Gastroesophageal sphincter (tissue), 4 donors: ENCODE results near the gene CELSR3. TPM values are rescaled to one million over a fixed set of nuclear protein-coding genes. Genes with fewer than 3 reads are reported as not detected.

Experiments used
- ATAC-seq: fragments of 150-250 bp; one replicate; pipeline ENCODE4 v1.9.1; 2016; ENCODE audit warnings: mild to moderate bottlenecking, moderate library complexity
- H3K27ac ChIP-seq, 4 donors: fragments of 200-600 bp; sonication (generic) in 3 of 4; 1 replicate in 3 of 4; 2 replicates in 1 of 4; pipeline ENCODE4 v1.5.1; 2016 to 2019
- H3K27me3 ChIP-seq: fragments of 200-600 bp; sonication (generic); one replicate; pipeline ENCODE4 v1.5.1; 2019
- H3K36me3 ChIP-seq, 2 donors: fragments of 200-600 bp; sonication (generic); one replicate each; pipeline ENCODE4 v1.5.1; 2019; ENCODE audit warnings: control low read depth in 1 of 2
- H3K4me1 ChIP-seq, 3 donors: fragments of 200-600 bp; sonication (generic); 1 replicate in 2 of 3; 2 replicates in 1 of 3; pipeline ENCODE4 v1.5.1; 2016 to 2019; ENCODE audit warnings: control low read depth in 2 of 3
- H3K4me3 ChIP-seq, 2 donors: fragments of 200-600 bp; sonication (generic); one replicate each; pipeline ENCODE4 v1.5.1; 2019; ENCODE audit warnings: mild to moderate bottlenecking in 1 of 2, moderate library complexity in 1 of 2
- H3K9me3 ChIP-seq, 3 donors: fragments of 200-600 bp; sonication (generic); one replicate each; pipeline ENCODE4 v1.5.1; 2017 to 2019; ENCODE audit warnings: control low read depth in 2 of 3
- EP300 ChIP-seq: sonication (generic); formaldehyde crosslinking; IDR thresholded peaks from one replicate; pipeline ENCODE4 v1.6.1; 2017; ENCODE audit warnings: antibody characterized with exemption, mild to moderate bottlenecking
- POLR2A ChIP-seq, 2 donors: fragments of 450-650 bp; IDR thresholded peaks; one replicate each; pipeline ENCODE4 v1.6.1; 2017; ENCODE audit warnings: antibody characterized with exemption in 2 of 2, mild to moderate bottlenecking in 2 of 2, moderate library complexity in 1 of 2
- POLR2AphosphoS5 ChIP-seq: sonication (generic); formaldehyde crosslinking; IDR thresholded peaks from one replicate; pipeline ENCODE4 v1.6.1; 2017; ENCODE audit warnings: antibody characterized with exemption
- WGBS, 2 donors: methylation state at CpG; one replicate each; pipeline ENCODE4 v1.1.5; 2018; ENCODE audit warnings: low coverage in 1 of 2; 5-methylcytosine and 5-hydroxymethylcytosine counted together
- total RNA-seq, 4 donors: library from RNA; depleted of rRNA; stranded (reverse); fragments of >200 nt; gene quantifications; one replicate each; pipeline ENCODE4 v1.1.0, GENCODE V29; 2016
- TF ChIP-seq, protein P1 (sequence below), 4 experiments: fragments of 200-600 bp in 2 of 4; fragments of 450-650 bp in 2 of 4; sonication (generic) in 1 of 4; IDR thresholded peaks; one replicate each; pipeline ENCODE4 v1.5.1; 2017 to 2019; ENCODE audit warnings: antibody characterized with exemption in 4 of 4, mild to moderate bottlenecking in 2 of 4, moderate library complexity in 2 of 4

The CELSR3 gene, protein sequence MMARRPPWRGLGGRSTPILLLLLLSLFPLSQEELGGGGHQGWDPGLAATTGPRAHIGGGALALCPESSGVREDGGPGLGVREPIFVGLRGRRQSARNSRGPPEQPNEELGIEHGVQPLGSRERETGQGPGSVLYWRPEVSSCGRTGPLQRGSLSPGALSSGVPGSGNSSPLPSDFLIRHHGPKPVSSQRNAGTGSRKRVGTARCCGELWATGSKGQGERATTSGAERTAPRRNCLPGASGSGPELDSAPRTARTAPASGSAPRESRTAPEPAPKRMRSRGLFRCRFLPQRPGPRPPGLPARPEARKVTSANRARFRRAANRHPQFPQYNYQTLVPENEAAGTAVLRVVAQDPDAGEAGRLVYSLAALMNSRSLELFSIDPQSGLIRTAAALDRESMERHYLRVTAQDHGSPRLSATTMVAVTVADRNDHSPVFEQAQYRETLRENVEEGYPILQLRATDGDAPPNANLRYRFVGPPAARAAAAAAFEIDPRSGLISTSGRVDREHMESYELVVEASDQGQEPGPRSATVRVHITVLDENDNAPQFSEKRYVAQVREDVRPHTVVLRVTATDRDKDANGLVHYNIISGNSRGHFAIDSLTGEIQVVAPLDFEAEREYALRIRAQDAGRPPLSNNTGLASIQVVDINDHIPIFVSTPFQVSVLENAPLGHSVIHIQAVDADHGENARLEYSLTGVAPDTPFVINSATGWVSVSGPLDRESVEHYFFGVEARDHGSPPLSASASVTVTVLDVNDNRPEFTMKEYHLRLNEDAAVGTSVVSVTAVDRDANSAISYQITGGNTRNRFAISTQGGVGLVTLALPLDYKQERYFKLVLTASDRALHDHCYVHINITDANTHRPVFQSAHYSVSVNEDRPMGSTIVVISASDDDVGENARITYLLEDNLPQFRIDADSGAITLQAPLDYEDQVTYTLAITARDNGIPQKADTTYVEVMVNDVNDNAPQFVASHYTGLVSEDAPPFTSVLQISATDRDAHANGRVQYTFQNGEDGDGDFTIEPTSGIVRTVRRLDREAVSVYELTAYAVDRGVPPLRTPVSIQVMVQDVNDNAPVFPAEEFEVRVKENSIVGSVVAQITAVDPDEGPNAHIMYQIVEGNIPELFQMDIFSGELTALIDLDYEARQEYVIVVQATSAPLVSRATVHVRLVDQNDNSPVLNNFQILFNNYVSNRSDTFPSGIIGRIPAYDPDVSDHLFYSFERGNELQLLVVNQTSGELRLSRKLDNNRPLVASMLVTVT (N-terminal part only)
- total RNA-seq, result 1 to 10 TPM in 1 of 4 donors, under 1 TPM in 3; 0.40 to 1.0 (median 0.66) TPM

DNA sequence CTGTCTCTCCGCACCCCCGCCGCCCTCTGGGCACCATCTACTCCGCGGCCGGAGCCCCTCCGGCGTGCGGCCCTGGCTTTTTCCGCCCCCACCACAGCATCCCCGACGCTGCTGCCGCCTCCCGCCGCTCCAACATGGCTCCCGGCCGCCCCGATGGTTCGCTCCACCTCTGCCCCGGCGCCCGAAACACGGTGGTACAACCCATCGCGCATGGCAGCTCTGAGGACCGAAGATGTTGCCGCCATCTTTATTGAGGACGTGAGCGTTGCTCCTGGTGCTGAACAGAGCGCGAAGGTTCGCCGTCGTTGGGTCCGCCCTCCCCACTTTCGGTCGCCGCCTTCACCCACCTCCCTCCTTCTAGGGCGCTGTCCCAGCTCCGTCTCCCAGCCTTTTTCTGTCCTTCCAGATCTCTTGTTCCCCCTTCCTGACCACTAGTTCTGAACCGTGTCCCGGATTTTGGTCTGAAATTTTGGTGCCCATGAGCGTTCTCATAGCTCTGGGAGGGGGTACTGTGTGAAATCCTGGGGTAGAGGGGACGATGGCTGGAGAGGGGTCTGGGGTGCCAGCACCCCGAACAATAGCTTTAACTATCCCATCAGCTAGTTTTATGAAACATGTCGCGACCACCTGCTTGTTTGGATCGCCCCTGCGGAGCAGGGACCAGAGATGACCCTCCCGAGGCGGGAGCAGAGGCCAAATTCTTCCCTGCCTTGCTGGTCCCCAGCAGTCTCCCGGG, at the start of gene CELSR3:
TSS of gene CELSR3 (minus strand) at position 134 of the 736 bp plus-strand sequence. CDS start 252 bp downstream, outside the sequence.
- Histone ChIP-seq H3K27me3 (peaks cover 62% of the 10 kb centered on the region), H3K4me3 (peak within 1 kb of the TSS; percentile 10 to 52), H3K4me1 (peaks cover 0 to 34% (median 4%) of the 10 kb centered on the region in 3 donors), H3K9me3 (no peaks in the 10 kb centered on the region), H3K27ac (peak within 1 kb of the TSS in 3 of 4 donors; percentile 74 to 87 (median 78)), H3K36me3 (no peaks in the 10 kb centered on the region)
- 0% methylated on average over 7 of the region's 52 CpGs; no CpG with 5 or more reads in 1 of the 2 donors for WGBS, 2 donors
- TF ChIP-seq, protein P1, sequence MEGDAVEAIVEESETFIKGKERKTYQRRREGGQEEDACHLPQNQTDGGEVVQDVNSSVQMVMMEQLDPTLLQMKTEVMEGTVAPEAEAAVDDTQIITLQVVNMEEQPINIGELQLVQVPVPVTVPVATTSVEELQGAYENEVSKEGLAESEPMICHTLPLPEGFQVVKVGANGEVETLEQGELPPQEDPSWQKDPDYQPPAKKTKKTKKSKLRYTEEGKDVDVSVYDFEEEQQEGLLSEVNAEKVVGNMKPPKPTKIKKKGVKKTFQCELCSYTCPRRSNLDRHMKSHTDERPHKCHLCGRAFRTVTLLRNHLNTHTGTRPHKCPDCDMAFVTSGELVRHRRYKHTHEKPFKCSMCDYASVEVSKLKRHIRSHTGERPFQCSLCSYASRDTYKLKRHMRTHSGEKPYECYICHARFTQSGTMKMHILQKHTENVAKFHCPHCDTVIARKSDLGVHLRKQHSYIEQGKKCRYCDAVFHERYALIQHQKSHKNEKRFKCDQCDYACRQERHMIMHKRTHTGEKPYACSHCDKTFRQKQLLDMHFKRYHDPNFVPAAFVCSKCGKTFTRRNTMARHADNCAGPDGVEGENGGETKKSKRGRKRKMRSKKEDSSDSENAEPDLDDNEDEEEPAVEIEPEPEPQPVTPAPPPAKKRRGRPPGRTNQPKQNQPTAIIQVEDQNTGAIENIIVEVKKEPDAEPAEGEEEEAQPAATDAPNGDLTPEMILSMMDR (IDR thresholded peaks at IDR 0.05), result no peak
- no peak for TF ChIP-seq POLR2A (IDR thresholded peaks at IDR 0.05)
- no peak for TF ChIP-seq EP300
- TF ChIP-seq POLR2AphosphoS5, result no peak
- peak; percentile 35 for ATAC-seq

DNA sequence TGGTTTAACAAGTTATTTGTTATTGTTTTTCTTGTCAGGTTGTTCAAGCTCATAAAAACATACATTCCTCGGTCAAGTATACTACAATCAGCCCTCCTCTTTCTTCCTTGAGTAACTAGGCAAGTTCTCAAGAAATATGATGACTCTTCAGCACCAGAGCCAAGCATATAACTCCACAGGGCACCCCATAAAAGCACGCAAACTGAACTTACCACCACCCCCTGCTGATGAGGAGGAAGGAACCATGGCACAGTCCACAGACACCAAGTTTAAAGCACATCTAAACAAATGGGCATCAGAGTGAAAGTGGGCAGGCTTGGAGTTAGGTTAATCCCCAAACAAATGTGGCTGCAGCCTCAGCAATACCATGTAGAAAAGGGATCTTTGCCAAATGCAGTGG, 49.0 kb upstream of the CELSR3 start:
- Histone ChIP-seq H3K4me1 (peaks cover 4 to 95% (median 30%) of the 10 kb centered on the region in 3 donors), H3K4me3 (no peak overlapping the region), H3K36me3 (peaks cover 0 to 69% of the 10 kb centered on the region in 2 donors), H3K9me3 (no peaks in the 10 kb centered on the region), H3K27me3 (no peaks in the 10 kb centered on the region), H3K27ac (no peak overlapping the region)
- TF ChIP-seq EP300 (no peak), POLR2A (IDR thresholded peaks at IDR 0.05) (no peak), POLR2AphosphoS5 (no peak)
- TF ChIP-seq, protein P1 (IDR thresholded peaks at IDR 0.05), result no peak
- WGBS, 2 donors, result 84 to 88% methylated on average over 1 to 2 of the region's 2 CpGs
- ATAC-seq, result no peak

DNA sequence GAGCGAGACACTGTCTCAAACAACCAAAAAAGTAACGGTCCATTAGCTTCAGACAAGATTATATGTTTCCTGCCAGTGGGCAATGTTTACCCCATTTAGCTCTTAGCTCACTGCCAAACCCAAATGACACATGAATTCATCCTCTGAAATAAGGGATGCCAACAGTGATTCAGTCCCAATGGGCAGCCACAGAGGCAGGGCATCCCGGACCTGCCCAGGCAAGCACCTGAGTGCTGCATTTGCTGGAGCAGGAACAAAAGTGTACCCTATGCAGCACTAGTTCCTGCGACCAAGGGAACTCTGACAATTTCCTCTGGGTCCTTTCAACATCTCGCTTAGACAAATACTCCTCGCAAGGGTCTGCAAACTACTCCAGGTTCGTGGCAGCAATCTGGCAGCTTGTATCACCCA, 46.4 kb upstream of the CELSR3 start:
- Histone ChIP-seq H3K4me3 (no peak overlapping the region), H3K4me1 (peaks cover 0 to 84% (median 15%) of the 10 kb centered on the region in 3 donors), H3K27ac (peak overlapping the region in 3 of 4 donors; percentile 10 to 45 (median 14)), H3K36me3 (peaks cover 0 to 64% of the 10 kb centered on the region in 2 donors), H3K9me3 (no peaks in the 10 kb centered on the region), H3K27me3 (no peaks in the 10 kb centered on the region)
- ATAC-seq, result no peak
- 69 to 75% methylated on average over 5 to 6 of the region's 7 CpGs for WGBS, 2 donors
- no peak for TF ChIP-seq POLR2AphosphoS5
- no peak for TF ChIP-seq EP300
- TF ChIP-seq, protein P1 (IDR thresholded peaks at IDR 0.05), result no peak
- no peak for TF ChIP-seq POLR2A (IDR thresholded peaks at IDR 0.05)

DNA sequence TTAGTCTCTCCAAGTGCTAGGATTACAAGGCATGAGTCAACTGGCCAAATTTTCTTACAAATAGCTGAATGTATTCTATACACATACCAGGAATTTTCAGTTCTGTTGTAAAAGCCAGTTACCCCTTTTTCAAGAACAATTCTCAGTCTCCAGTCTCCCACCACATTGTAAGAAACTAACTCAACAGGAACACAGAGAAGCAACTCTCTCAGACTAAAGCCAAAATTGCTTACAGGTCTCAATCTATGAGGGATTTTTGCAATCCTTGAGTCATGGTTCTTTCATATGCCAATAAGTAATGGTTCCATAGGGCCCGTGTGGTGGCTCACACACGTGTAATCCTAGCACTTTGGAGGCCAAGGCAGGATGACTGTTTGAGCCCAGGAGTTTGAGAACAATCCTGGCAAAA, 45.8 kb upstream of the CELSR3 start:
- Histone ChIP-seq H3K27ac (peak overlapping the region in 2 of 4 donors; percentile 10 to 45), H3K4me1 (peaks cover 0 to 84% (median 17%) of the 10 kb centered on the region in 3 donors), H3K27me3 (no peaks in the 10 kb centered on the region), H3K36me3 (peaks cover 0 to 59% of the 10 kb centered on the region in 2 donors), H3K9me3 (no peaks in the 10 kb centered on the region), H3K4me3 (no peak overlapping the region)
- TF ChIP-seq, protein P1 (IDR thresholded peaks at IDR 0.05), result no peak
- TF ChIP-seq EP300 (no peak), POLR2AphosphoS5 (no peak)
- 0 to 24% methylated on average over 1 to 2 of the region's 2 CpGs for WGBS, 2 donors
- ATAC-seq, result peak; percentile 41
